ENCODE measurements around the gene MYO1D.

GRCh38 chr17:32658470-32659418 is 218.2 kb downstream of the MYO1D start:
- no peak for TF ChIP-seq CTCF (conservative IDR thresholded peaks at IDR 0.05)
- TF ChIP-seq EZH2 (IDR thresholded peaks at IDR 0.05; ENCODE audit: low read depth): no peak
